SH-SY5Y (cell line): ENCODE results near the gene GRAP2.

Source experiments
- GATA2 ChIP-seq: IDR thresholded peaks from 2 replicates; pipeline ENCODE4 v1.6.1; 2011; ENCODE audit warnings: mild to moderate bottlenecking, low read depth, low read length
- GATA3 ChIP-seq: IDR thresholded peaks from 2 replicates; pipeline ENCODE4 v1.6.1; 2011; ENCODE audit warnings: low read depth, mild to moderate bottlenecking, low read length, moderate library complexity

DNA sequence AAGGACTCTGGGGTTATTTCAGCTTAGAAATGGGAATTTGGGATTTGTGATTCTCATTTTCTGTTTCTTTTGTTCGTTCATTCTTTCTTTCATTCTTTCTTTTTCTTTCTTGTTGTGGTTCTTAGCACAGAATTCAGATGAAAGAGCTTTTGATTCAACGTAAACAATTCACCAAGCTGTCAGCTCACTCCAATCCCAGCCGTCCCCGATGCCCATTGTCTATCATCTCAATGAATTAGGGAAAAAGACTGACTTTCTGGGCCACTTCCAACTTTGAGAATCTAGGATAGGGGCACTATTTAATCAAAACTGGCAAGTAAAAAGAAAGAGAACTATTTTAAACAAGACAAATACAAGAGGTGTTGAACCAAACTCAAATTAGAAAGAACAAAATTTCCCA is 34.2 kb downstream of the GRAP2 start:
- TF ChIP-seq GATA2 (no peak), GATA3 (no peak)
